Neuronal stem cell (in vitro differentiated cells): ENCODE results near the gene CKM.

ENCODE experiments used
- DNase-seq: peaks from one replicate; pipeline ENCODE4 v3.0.0-alpha.2; 2013; ENCODE audit warnings: low spot score
- H2AFZ ChIP-seq: one replicate; pipeline ENCODE4 v1.6.1; 2013; ENCODE audit warnings: mild to moderate bottlenecking, low read length, inconsistent platforms
- H2AK5ac ChIP-seq: 2 replicates; pipeline ENCODE4 v1.6.1; 2013; ENCODE audit warnings: low read depth, mild to moderate bottlenecking, inconsistent platforms, low read length, moderate library complexity, mixed read lengths
- H2BK120ac ChIP-seq: 2 replicates; pipeline ENCODE4 v1.6.1; 2013; ENCODE audit warnings: low read depth, mild to moderate bottlenecking, inconsistent platforms, low read length, moderate library complexity, mixed read lengths
- H2BK12ac ChIP-seq: one replicate; pipeline ENCODE4 v1.6.1; 2013; ENCODE audit warnings: low read length, inconsistent platforms
- H2BK15ac ChIP-seq: 2 replicates; pipeline ENCODE4 v1.6.1; 2013; ENCODE audit warnings: mild to moderate bottlenecking, low read length, inconsistent platforms, mixed read lengths
- H2BK5ac ChIP-seq: one replicate; pipeline ENCODE4 v1.6.1; 2013; ENCODE audit warnings: inconsistent platforms, mild to moderate bottlenecking, low read length, moderate library complexity
- H3K14ac ChIP-seq: one replicate; pipeline ENCODE4 v1.6.1; 2013; ENCODE audit warnings: low read length, inconsistent platforms
- H3K18ac ChIP-seq: 2 replicates; pipeline ENCODE4 v1.6.1; 2013; ENCODE audit warnings: low read length, inconsistent platforms
- H3K23ac ChIP-seq: 2 replicates; pipeline ENCODE4 v1.6.1; 2013; ENCODE audit warnings: low read depth, mild to moderate bottlenecking, mixed read lengths, low read length, inconsistent platforms; ENCODE audit not compliant: poor library complexity
- H3K27ac ChIP-seq: replicated peaks from 3 replicates; pipeline ENCODE4 v1.5.1; 2013; ENCODE audit warnings: low read length, inconsistent platforms
- H3K27me3 ChIP-seq, 3 experiments: 2 replicates each; pipeline ENCODE4 v1.6.1; 2013; ENCODE audit warnings: low read length in 3 of 3, mild to moderate bottlenecking in 2 of 3, inconsistent platforms in 1 of 3, low read depth in 1 of 3, mixed read lengths in 1 of 3, moderate library complexity in 1 of 3; ENCODE audit not compliant: control insufficient read depth in 3 of 3, insufficient read depth in 3 of 3
- H3K36me3 ChIP-seq, 2 donors: replicated peaks in 1 of 2; 2 replicates each; pipeline ENCODE4 v1.6.1; 2013; ENCODE audit warnings: low read length in 2 of 2; ENCODE audit not compliant: control insufficient read depth in 2 of 2, insufficient read depth in 2 of 2
- H3K4ac ChIP-seq: 2 replicates; pipeline ENCODE4 v1.6.1; 2013; ENCODE audit warnings: inconsistent platforms, mild to moderate bottlenecking, low read length, moderate library complexity
- H3K4me1 ChIP-seq, 2 donors: 1 replicate in 1 of 2; 2 replicates in 1 of 2; pipeline ENCODE4 v1.6.1; 2013; ENCODE audit warnings: low read length in 2 of 2, low read depth in 1 of 2; ENCODE audit not compliant: control insufficient read depth in 2 of 2, insufficient read depth in 1 of 2
- H3K4me2 ChIP-seq: one replicate; pipeline ENCODE4 v1.6.1; 2013; ENCODE audit warnings: mild to moderate bottlenecking, low read length, inconsistent platforms; ENCODE audit not compliant: insufficient read depth, poor library complexity, severe bottlenecking
- H3K4me3 ChIP-seq, 2 donors: 2 replicates each; pipeline ENCODE4 v1.5.1; 2013; ENCODE audit warnings: low read length in 2 of 2, mild to moderate bottlenecking in 2 of 2, inconsistent platforms in 1 of 2, moderate library complexity in 1 of 2
- H3K79me1 ChIP-seq: one replicate; pipeline ENCODE4 v1.6.1; 2013; ENCODE audit warnings: low read depth, mild to moderate bottlenecking, inconsistent platforms, low read length, moderate library complexity
- H3K9ac ChIP-seq: one replicate; pipeline ENCODE4 v1.6.1; 2013; ENCODE audit warnings: mild to moderate bottlenecking, low read depth, low read length, inconsistent platforms; ENCODE audit not compliant: poor library complexity
- H3K9me3 ChIP-seq, 2 donors: replicated peaks in 1 of 2; 2 replicates each; pipeline versions ENCODE3 to v1.6.1; 2013; ENCODE audit warnings: low read length in 2 of 2, mild to moderate bottlenecking in 2 of 2, inconsistent platforms in 1 of 2, low read depth in 1 of 2, mixed read lengths in 1 of 2, moderate library complexity in 1 of 2; ENCODE audit not compliant: control insufficient read depth in 2 of 2, insufficient read depth in 1 of 2
- H4K8ac ChIP-seq: one replicate; pipeline ENCODE4 v1.6.1; 2013; ENCODE audit warnings: low read depth, mild to moderate bottlenecking, inconsistent platforms, low read length, moderate library complexity
- H4K91ac ChIP-seq: one replicate; pipeline ENCODE4 v1.6.1; 2013; ENCODE audit warnings: low read length, low read depth, mild to moderate bottlenecking, inconsistent platforms; ENCODE audit not compliant: poor library complexity
- WGBS, 2 donors: extraction: QIAGEN DNeasy Blood & Tissue Kit; methylation state at CpG; one replicate each; pipeline ENCODE4 v1.1.7; 2013; ENCODE audit warnings: missing lambda C conversion rate in 2 of 2, mixed read lengths in 1 of 2; ENCODE audit not compliant: insufficient read length in 2 of 2, insufficient replicate concordance in 1 of 2; ENCODE audit errors: extremely low coverage in 2 of 2; 5-methylcytosine and 5-hydroxymethylcytosine counted together

The CKM gene

DNA sequence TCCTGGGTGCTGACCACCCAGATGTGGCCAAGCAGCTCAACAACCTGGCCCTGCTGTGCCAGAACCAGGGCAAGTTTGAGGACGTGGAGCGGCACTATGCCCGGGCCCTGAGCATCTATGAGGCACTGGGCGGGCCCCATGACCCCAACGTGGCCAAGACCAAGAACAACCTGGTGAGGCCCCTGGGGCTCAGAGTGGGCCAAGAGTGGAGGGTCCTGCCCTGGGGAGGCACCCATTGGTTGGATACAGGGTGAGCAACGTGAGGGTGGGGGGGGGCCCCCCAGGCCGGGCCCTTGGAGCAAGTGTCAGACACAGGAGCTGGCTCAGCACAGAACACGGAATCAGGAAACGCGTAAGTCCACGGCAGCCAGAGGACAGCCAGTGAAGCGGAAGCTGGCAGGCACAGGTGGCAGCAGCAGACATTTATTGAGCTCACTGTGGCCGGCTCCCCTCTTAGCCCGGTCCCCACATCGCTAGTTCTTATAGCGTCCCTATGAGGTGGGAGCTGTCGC, 26.8 kb upstream of the CKM start:
- WGBS, 2 donors: no CpG with 5 or more reads among the region's 17 CpGs
- H2BK5ac ChIP-seq: no peak overlapping the region
- H3K9me3 ChIP-seq: no peaks in the 10 kb centered on the region
- H3K18ac ChIP-seq: peak overlapping the region; percentile 53
- no peak overlapping the region for H2BK12ac ChIP-seq
- H4K91ac ChIP-seq: no peak overlapping the region
- peaks cover 26 to 52% of the 10 kb centered on the region in 2 donors for H3K36me3 ChIP-seq
- DNase-seq: no peak
- no peak overlapping the region for H2BK15ac ChIP-seq
- H3K27me3 ChIP-seq: peaks cover 0 to 21% (median 2%) of the 10 kb centered on the region in 3 experiments
- H3K23ac ChIP-seq: peak overlapping the region; percentile 48
- no peak overlapping the region for H3K27ac ChIP-seq
- H3K4ac ChIP-seq: no peak overlapping the region
- no peak overlapping the region for H2AK5ac ChIP-seq
- H3K4me1 ChIP-seq: peaks cover 0 to 6% of the 10 kb centered on the region in 2 donors
- H3K14ac ChIP-seq: no peak overlapping the region
- no peak overlapping the region for H2AFZ ChIP-seq
- no peaks in the 10 kb centered on the region for H3K79me1 ChIP-seq
- no peak overlapping the region for H2BK120ac ChIP-seq
- no peak overlapping the region for H3K4me3 ChIP-seq
- H3K4me2 ChIP-seq: no peak overlapping the region
- no peak overlapping the region for H3K9ac ChIP-seq
- no peak overlapping the region for H4K8ac ChIP-seq

DNA sequence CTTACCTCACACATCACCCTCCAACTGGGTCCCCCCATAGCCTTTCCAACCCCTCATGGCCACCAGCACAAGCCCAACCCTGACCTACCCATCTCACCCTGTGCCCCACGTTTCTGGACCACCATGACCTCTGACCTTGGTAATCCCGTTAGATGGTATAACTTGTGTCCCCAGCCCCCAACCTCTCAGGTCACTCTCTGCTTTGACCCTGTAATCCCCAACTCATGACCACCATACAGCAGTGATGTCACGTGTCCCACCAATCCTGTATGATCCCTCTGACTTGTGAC, 26.4 kb upstream of the CKM start:
- H4K8ac ChIP-seq: no peak overlapping the region
- no peak overlapping the region for H3K9ac ChIP-seq
- no peak overlapping the region for H4K91ac ChIP-seq
- H2BK120ac ChIP-seq: no peak overlapping the region
- no peaks in the 10 kb centered on the region for H3K79me1 ChIP-seq
- no peak overlapping the region for H2AK5ac ChIP-seq
- no peak overlapping the region for H3K27ac ChIP-seq
- H3K4me3 ChIP-seq: peak overlapping the region in 1 of 2 donors; percentile 40
- no peak overlapping the region for H2BK12ac ChIP-seq
- no peak overlapping the region for H3K4me2 ChIP-seq
- peaks cover 21 to 47% of the 10 kb centered on the region in 2 donors for H3K36me3 ChIP-seq
- H3K27me3 ChIP-seq: peaks cover 0 to 23% (median 2%) of the 10 kb centered on the region in 3 experiments
- no peaks in the 10 kb centered on the region for H3K9me3 ChIP-seq
- peak overlapping the region; percentile 53 for H3K18ac ChIP-seq
- no peak for DNase-seq
- no peak overlapping the region for H2BK5ac ChIP-seq
- no peak overlapping the region for H3K4ac ChIP-seq
- no peak overlapping the region for H2BK15ac ChIP-seq
- peak overlapping the region; percentile 48 for H3K23ac ChIP-seq
- H2AFZ ChIP-seq: no peak overlapping the region
- no peak overlapping the region for H3K14ac ChIP-seq
- H3K4me1 ChIP-seq: peaks cover 0 to 6% of the 10 kb centered on the region in 2 donors
- WGBS, 2 donors: no CpG with 5 or more reads among the region's 3 CpGs

DNA sequence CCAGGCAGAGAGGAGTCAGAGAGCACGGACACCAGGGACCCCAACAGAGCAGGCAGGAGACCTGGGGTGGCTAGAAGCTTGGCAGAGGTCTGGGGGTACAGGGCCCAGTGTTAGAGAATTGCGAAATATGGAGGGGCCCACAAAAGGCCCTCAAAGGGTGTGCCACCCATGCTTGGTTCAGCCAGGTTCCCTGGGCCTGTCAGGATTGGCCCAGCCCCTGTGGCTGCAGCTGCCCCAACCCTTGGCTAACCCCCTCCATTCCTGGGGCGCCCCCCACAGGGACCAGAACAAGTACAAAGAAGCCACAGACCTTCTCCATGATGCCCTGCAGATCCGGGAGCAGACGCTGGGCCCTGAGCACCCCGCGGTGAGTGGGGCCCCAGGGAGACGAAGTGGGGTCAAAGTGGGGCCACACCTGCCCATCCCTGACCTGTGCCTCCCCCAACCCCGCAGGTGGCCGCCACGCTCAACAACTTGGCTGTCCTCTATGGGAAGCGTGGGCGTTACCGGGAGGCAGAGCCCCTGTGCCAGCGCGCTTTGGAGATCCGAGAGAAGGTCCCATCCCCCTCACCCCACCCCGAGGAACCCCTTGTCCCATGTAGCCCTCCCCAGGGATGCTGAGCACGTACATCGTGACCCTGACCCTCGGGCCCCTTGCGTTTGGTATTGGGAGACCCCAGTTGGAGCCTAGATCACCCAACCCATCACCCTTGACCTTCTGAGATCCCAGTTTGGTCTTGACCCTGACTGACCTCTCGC, 25.9 kb upstream of the CKM start:
- H3K14ac ChIP-seq: no peak overlapping the region
- H3K9me3 ChIP-seq: no peaks in the 10 kb centered on the region
- H3K18ac ChIP-seq: peak overlapping the region; percentile 70
- H2BK15ac ChIP-seq: no peak overlapping the region
- peak overlapping the region in 1 of 2 donors; percentile 53 for H3K4me3 ChIP-seq
- H3K27me3 ChIP-seq: peaks cover 0 to 25% (median 2%) of the 10 kb centered on the region in 3 experiments
- H2BK12ac ChIP-seq: no peak overlapping the region
- H3K27ac ChIP-seq: no peak overlapping the region
- H4K8ac ChIP-seq: no peak overlapping the region
- no peak overlapping the region for H2BK120ac ChIP-seq
- H3K4me2 ChIP-seq: no peak overlapping the region
- H3K36me3 ChIP-seq: peaks cover 18 to 42% of the 10 kb centered on the region in 2 donors
- peaks cover 0 to 6% of the 10 kb centered on the region in 2 donors for H3K4me1 ChIP-seq
- WGBS, 2 donors: no CpG with 5 or more reads among the region's 23 CpGs
- no peak overlapping the region for H2AK5ac ChIP-seq
- H4K91ac ChIP-seq: no peak overlapping the region
- H3K79me1 ChIP-seq: no peaks in the 10 kb centered on the region
- H2BK5ac ChIP-seq: no peak overlapping the region
- H3K9ac ChIP-seq: no peak overlapping the region
- DNase-seq: no peak
- no peak overlapping the region for H2AFZ ChIP-seq
- H3K23ac ChIP-seq: peak overlapping the region; percentile 60
- no peak overlapping the region for H3K4ac ChIP-seq

- Histone ChIP-seq H2AFZ (no peak overlapping the region), H3K23ac (peak overlapping the region; percentile 60), H4K8ac (peak overlapping the region; percentile 89), H2BK5ac (no peak overlapping the region), H3K4me2 (no peak overlapping the region), H3K4ac (peak overlapping the region; percentile 59), H3K9me3 (no peaks in the 10 kb centered on the region), H2AK5ac (peak overlapping the region; percentile 83), H3K27me3 (peaks cover 0 to 29% (median 6%) of the 10 kb centered on the region in 3 experiments), H3K4me1 (peaks cover 0 to 6% of the 10 kb centered on the region in 2 donors), H3K27ac (no peak overlapping the region), H2BK12ac (no peak overlapping the region), H3K18ac (peak overlapping the region; percentile 70), H4K91ac (no peak overlapping the region), H2BK120ac (no peak overlapping the region), H3K79me1 (no peaks in the 10 kb centered on the region), H3K4me3 (peak overlapping the region in 1 of 2 donors; percentile 53), H3K36me3 (peaks cover 15 to 34% of the 10 kb centered on the region in 2 donors), H2BK15ac (peak overlapping the region; percentile 27), H3K14ac (no peak overlapping the region), H3K9ac (peak overlapping the region; percentile 78)
- no CpG with 5 or more reads among the region's 25 CpGs for WGBS, 2 donors
- no peak for DNase-seq
Observed at GRCh38 chr19:45347570-45348366, 25.1 kb upstream of the CKM start.
